Thyroid gland (tissue), 4 donors: ENCODE data around the gene GDF15. TPM values are rescaled to one million over a fixed set of nuclear protein-coding genes. Genes with fewer than 3 reads are reported as not detected.
"Not testable (repeated sequence)": the region's sequence is repeated elsewhere in the genome, so short reads cannot be mapped to it uniquely, and the experiment has no call there.

Experiments used
- DNase-seq, 2 donors: peaks; one replicate each; pipeline ENCODE4 v3.0.0-alpha.2; 2019
- H3K27ac ChIP-seq, 3 donors: fragments of 200-600 bp; sonication (generic); 1 replicate in 2 of 3; 2 replicates in 1 of 3; pipeline ENCODE4 v1.5.1; 2016 to 2019; ENCODE audit warnings: mild to moderate bottlenecking in 1 of 3, moderate library complexity in 1 of 3
- H3K27me3 ChIP-seq: fragments of 200-600 bp; sonication (generic); one replicate; pipeline ENCODE4 v1.5.1; 2019
- H3K36me3 ChIP-seq, 2 donors: fragments of 200-600 bp; sonication (generic); one replicate each; pipeline ENCODE4 v1.5.1; 2016 to 2019
- H3K4me1 ChIP-seq, 2 donors: fragments of 200-600 bp; sonication (generic); one replicate each; pipeline ENCODE4 v1.5.1; 2017 to 2019
- H3K4me3 ChIP-seq, 3 donors: fragments of 200-600 bp; sonication (generic); replicated peaks in 1 of 3; 1 replicate in 2 of 3; 2 replicates in 1 of 3; pipeline ENCODE4 v1.5.1; 2016; ENCODE audit warnings: mild to moderate bottlenecking in 1 of 3
- H3K9me3 ChIP-seq: fragments of 200-600 bp; sonication (generic); one replicate; pipeline ENCODE4 v1.5.1; 2017
- CTCF ChIP-seq, 6 experiments: fragments of 200-600 bp in 3 of 6; fragments of 450-650 bp in 3 of 6; sonication (generic) in 3 of 6; IDR thresholded peaks; one replicate each; pipeline ENCODE4 v1.5.1; 2016 to 2019; ENCODE audit warnings: antibody characterized with exemption in 6 of 6, mild to moderate bottlenecking in 2 of 6, inconsistent platforms in 1 of 6, moderate library complexity in 1 of 6
- POLR2A ChIP-seq, 2 donors: fragments of 450-650 bp; IDR thresholded peaks; one replicate each; pipeline ENCODE4 v1.6.1; 2017; ENCODE audit warnings: antibody characterized with exemption in 2 of 2, mild to moderate bottlenecking in 2 of 2, moderate library complexity in 1 of 2
- WGBS, 2 donors: methylation state at CpG; one replicate each; pipeline ENCODE4 v1.1.5; 2017; 5-methylcytosine and 5-hydroxymethylcytosine counted together
- intact Hi-C: fragments of 100-400 bp; cut with DNase I; formaldehyde crosslinking; loops from one replicate; pipeline ENCODE4 v1.15.1; 2023
- total RNA-seq, 4 donors: library from RNA; depleted of rRNA; stranded (reverse); fragments of >200 nt; gene quantifications; one replicate each; pipeline ENCODE4 v1.2.3, GENCODE V29; 2016

The GDF15 gene
- total RNA-seq, 4 donors from 2014 or later: 3.7 to 9.9 (median 5.1) TPM; not detected in 1

- no peak within 1 kb of the TSS for H3K4me3 ChIP-seq
- intact Hi-C loops: no loop called here
- 20 to 26% methylated on average over 28 to 32 of the region's 33 CpGs for WGBS, 2 donors
- no peak within 1 kb of the TSS for H3K27ac ChIP-seq
- no peaks in the 10 kb centered on the region for H3K36me3 ChIP-seq
- no peaks in the 10 kb centered on the region for H3K9me3 ChIP-seq
- no peaks in the 10 kb centered on the region for H3K27me3 ChIP-seq
- TF ChIP-seq POLR2A (IDR thresholded peaks at IDR 0.05): no peak
- no peak for TF ChIP-seq CTCF (IDR thresholded peaks at IDR 0.05)
- H3K4me1 ChIP-seq: peaks cover 0 to 11% of the 10 kb centered on the region in 2 donors
- peak in 1 of 2 donors; percentile 29 for DNase-seq
Measured at GRCh38 chr19:18397242-18398202, 11.6 kb downstream of the GDF15 start, which contains the start of gene LRRC25. TSS of gene LRRC25 (minus strand) at chr19:18397622. CDS start at chr19:18396963, 659 bp downstream.

GRCh38 chr19:18399008-18399407 lies 13.1 kb downstream of the GDF15 start:
- TF ChIP-seq CTCF (IDR thresholded peaks at IDR 0.05) (peak in 1 of 6 experiments; percentile 13), POLR2A (IDR thresholded peaks at IDR 0.05) (no peak)
- 32 to 37% methylated on average over 6 of the region's 6 CpGs for WGBS, 2 donors
- DNase-seq: peak; percentile 89 to 90

GRCh38 chr19:18401580-18402112 lies 15.7 kb downstream of the GDF15 start:
- Histone ChIP-seq H3K27me3 (no peaks in the 10 kb centered on the region), H3K9me3 (no peaks in the 10 kb centered on the region), H3K36me3 (no peaks in the 10 kb centered on the region), H3K4me1 (peaks cover 0 to 11% of the 10 kb centered on the region in 2 donors), H3K27ac (no peak overlapping the region), H3K4me3 (no peak overlapping the region)
- TF ChIP-seq CTCF (IDR thresholded peaks at IDR 0.05): peak in 1 of 6 experiments; percentile 17
- TF ChIP-seq POLR2A (IDR thresholded peaks at IDR 0.05): no peak
- DNase-seq: peak in 1 of 2 donors; percentile 31
- 59 to 66% methylated on average over 7 of the region's 7 CpGs for WGBS, 2 donors
- intact Hi-C loops: no loop called here

More at GRCh38 chr19:18399008-18399407, 13.1 kb downstream of the GDF15 start:
- Histone ChIP-seq H3K27ac (peak overlapping the region in 2 of 3 donors; percentile 61 to 68), H3K9me3 (no peaks in the 10 kb centered on the region), H3K27me3 (no peaks in the 10 kb centered on the region), H3K4me3 (no peak overlapping the region), H3K36me3 (no peaks in the 10 kb centered on the region), H3K4me1 (peaks cover 0 to 11% of the 10 kb centered on the region in 2 donors)
- intact Hi-C loops: no loop called here

- intact Hi-C loops, DNase-seq, H3K4me1 ChIP-seq, H3K27ac ChIP-seq, H3K27me3 ChIP-seq, H3K9me3 ChIP-seq, H3K4me3 ChIP-seq, H3K36me3 ChIP-seq: not testable (repeated sequence)
- 77 to 85% methylated on average over 18 of the region's 18 CpGs for WGBS, 2 donors
Measured at GRCh38 chr19:18402455-18403248, 16.7 kb downstream of the GDF15 start.

- 88 to 93% methylated on average over 11 of the region's 11 CpGs for WGBS, 2 donors
- H3K27me3 ChIP-seq, H3K4me3 ChIP-seq, intact Hi-C loops, H3K4me1 ChIP-seq, H3K36me3 ChIP-seq, H3K9me3 ChIP-seq, DNase-seq, H3K27ac ChIP-seq: not testable (repeated sequence)
Measured at GRCh38 chr19:18405754-18406153, 19.8 kb downstream of the GDF15 start.
